SK-N-SH (cell line): Measurements from ENCODE around the gene PCYT1A. TPM values are rescaled to one million over a fixed set of nuclear protein-coding genes. Genes with fewer than 3 reads are reported as not detected.
"Not testable (repeated sequence)": the region's sequence is repeated elsewhere in the genome, so short reads cannot be mapped to it uniquely, and the experiment has no call there.

Source experiments
- CTCF ChIA-PET: fragments of 300-600, 350-600 bp; formaldehyde crosslinking; extraction: SDS; loops from one replicate; lab custom pipeline; 2021; lab: Yijun Ruan, JAX
- POLR2A ChIA-PET: fragments of 350-600 bp; sonication (Branson Sonifier 250); formaldehyde crosslinking; extraction: SDS; loops from one replicate; lab custom pipeline; 2020; ENCODE audit warnings: antibody characterized with exemption, inconsistent platforms; lab: Yijun Ruan, JAX
- DNase-seq: peaks from one replicate; pipeline ENCODE4 v3.0.0; 2012
- H2AFZ ChIP-seq: fragments of 200-600 bp; sonication (generic); 2 replicates; pipeline ENCODE4 v1.8.1; 2016; ENCODE audit warnings: antibody characterized with exemption, mild to moderate bottlenecking, low read depth
- H3F3A ChIP-seq: fragments of 200-600 bp; sonication (generic); replicated peaks from 2 replicates; pipeline ENCODE3; 2016; ENCODE audit warnings: antibody characterized with exemption, mild to moderate bottlenecking; ENCODE audit not compliant: insufficient read depth
- H3K27ac ChIP-seq, 2 experiments: fragments of 200-500 bp in 1 of 2; fragments of 200-600 bp in 1 of 2; sonication (Bioruptor generic) in 1 of 2; sonication (generic), shearing (Covaris generic) in 1 of 2; 2 replicates each; pipeline versions ENCODE4 v1.5.1 to v1.6.1; 2014 to 2016; ENCODE audit warnings: low read depth in 2 of 2, inconsistent platforms in 1 of 2, low read length in 1 of 2, mild to moderate bottlenecking in 1 of 2, mixed read lengths in 1 of 2
- H3K27me3 ChIP-seq: fragments of 200-600 bp; sonication (generic), shearing (Covaris generic); 2 replicates; pipeline ENCODE4 v1.6.1; 2016; ENCODE audit warnings: mixed run types; ENCODE audit not compliant: insufficient read depth
- H3K36me3 ChIP-seq, 2 experiments: fragments of 200-500 bp in 1 of 2; fragments of 200-600 bp in 1 of 2; sonication (Bioruptor generic) in 1 of 2; sonication (generic) in 1 of 2; replicated peaks in 1 of 2; 2 replicates each; pipeline versions ENCODE3 to v1.5.1; 2014 to 2016; ENCODE audit warnings: low read length in 1 of 2, mild to moderate bottlenecking in 1 of 2; ENCODE audit not compliant: insufficient read depth in 2 of 2, control insufficient read depth in 1 of 2
- H3K4me1 ChIP-seq, 2 experiments: fragments of 200-500 bp in 1 of 2; fragments of 200-600 bp in 1 of 2; sonication (Bioruptor generic) in 1 of 2; sonication (generic), shearing (Covaris generic) in 1 of 2; 2 replicates each; pipeline versions ENCODE4 v1.5.1 to v1.6.1; 2014 to 2016; ENCODE audit warnings: low read depth in 1 of 2, low read length in 1 of 2, mixed run types in 1 of 2; ENCODE audit not compliant: insufficient read depth in 2 of 2, control insufficient read depth in 1 of 2
- H3K4me2 ChIP-seq: fragments of 200-600 bp; sonication (generic), shearing (Covaris generic); 2 replicates; pipeline ENCODE4 v1.6.1; 2017; ENCODE audit warnings: mixed run types
- H3K4me3 ChIP-seq, 2 experiments: fragments of 200-500 bp in 1 of 2; fragments of 200-600 bp in 1 of 2; sonication (Bioruptor generic) in 1 of 2; sonication (generic), shearing (Covaris generic) in 1 of 2; 2 replicates each; pipeline versions ENCODE4 v1.5.1 to v1.8.1; 2014 to 2016; ENCODE audit warnings: low read depth in 2 of 2, inconsistent platforms in 1 of 2, low read length in 1 of 2, mild to moderate bottlenecking in 1 of 2, mixed read lengths in 1 of 2, moderate library complexity in 1 of 2
- H3K79me2 ChIP-seq: fragments of 200-600 bp; sonication (generic); 2 replicates; pipeline ENCODE4 v1.8.1; 2017; ENCODE audit warnings: mild to moderate bottlenecking; ENCODE audit not compliant: insufficient read depth
- H3K9ac ChIP-seq: fragments of 200-600 bp; sonication (generic); 2 replicates; pipeline ENCODE4 v1.6.1; 2017; ENCODE audit warnings: mixed run types
- H3K9me2 ChIP-seq: fragments of 200-600 bp; sonication (generic); 2 replicates; pipeline ENCODE4 v1.6.1; 2017; ENCODE audit warnings: mixed run types
- H3K9me3 ChIP-seq: fragments of 200-600 bp; sonication (generic); 2 replicates; pipeline ENCODE4 v1.6.1; 2017; ENCODE audit warnings: mixed run types, mild to moderate bottlenecking, moderate library complexity
- H4K20me1 ChIP-seq: fragments of 200-600 bp; sonication (generic); 2 replicates; pipeline ENCODE4 v1.6.1; 2017; ENCODE audit warnings: mild to moderate bottlenecking, mixed run types; ENCODE audit not compliant: insufficient read depth
- CHD2 ChIP-seq: fragments of 150-350 bp; IDR thresholded peaks from 2 replicates; pipeline ENCODE4 v1.6.1; 2018; ENCODE audit warnings: low read length; ENCODE audit not compliant: partially characterized antibody
- ELF1 ChIP-seq: IDR thresholded peaks from 2 replicates; pipeline ENCODE4 v1.4.0; 2012
- EP300 ChIP-seq, 2 experiments: IDR thresholded peaks; 2 replicates each; pipeline versions ENCODE4 v1.4.0 to v1.6.1; 2012; ENCODE audit warnings: borderline replicate concordance in 1 of 2, low read depth in 1 of 2, low read length in 1 of 2
- EZH2phosphoT487 ChIP-seq: fragments of 200-600 bp; sonication (generic); IDR thresholded peaks from 2 replicates; pipeline ENCODE4 v1.6.1; 2017; ENCODE audit warnings: low read depth, mixed run types, mild to moderate bottlenecking, antibody characterized with exemption, moderate library complexity, borderline replicate concordance
- FOXJ3 ChIP-seq: sonication (generic); formaldehyde crosslinking; IDR thresholded peaks from 2 replicates; pipeline ENCODE4 v1.5.1; 2020; ENCODE audit warnings: mild to moderate bottlenecking, missing genetic modification reagents
- FOXM1 ChIP-seq: IDR thresholded peaks from 2 replicates; pipeline ENCODE4 v1.4.0; 2012; ENCODE audit warnings: low read depth, mild to moderate bottlenecking
- IRF3 ChIP-seq: fragments of 150-350 bp; IDR thresholded peaks from 2 replicates; pipeline ENCODE4 v1.6.1; 2016; ENCODE audit warnings: mild to moderate bottlenecking, low read depth, low read length
- JUND ChIP-seq: IDR thresholded peaks from 2 replicates; pipeline ENCODE4 v1.4.0; 2012
- MAX ChIP-seq: IDR thresholded peaks from 2 replicates; pipeline ENCODE4 v1.4.0; 2012; ENCODE audit warnings: low read depth
- MEF2A ChIP-seq: IDR thresholded peaks from 2 replicates; pipeline ENCODE4 v1.4.0; 2012; ENCODE audit warnings: low read depth, borderline replicate concordance
- NFIC ChIP-seq: IDR thresholded peaks from 2 replicates; pipeline ENCODE4 v1.4.0; 2012; ENCODE audit warnings: borderline replicate concordance
- NRF1 ChIP-seq: IDR thresholded peaks from 2 replicates; pipeline ENCODE4 v1.6.1; 2012; ENCODE audit warnings: low read depth, mild to moderate bottlenecking, low read length
- POLR2AphosphoS5 ChIP-seq: IDR thresholded peaks from 2 replicates; pipeline ENCODE4 v1.6.1; 2012; ENCODE audit warnings: low read depth, low read length
- RFX5 ChIP-seq: IDR thresholded peaks from 2 replicates; pipeline ENCODE4 v1.6.1; 2012; ENCODE audit warnings: mild to moderate bottlenecking, improper control_type of control experiment, low read length
- RXRA ChIP-seq: IDR thresholded peaks from 2 replicates; pipeline ENCODE4 v1.4.0; 2012; ENCODE audit warnings: low read depth, mild to moderate bottlenecking, borderline replicate concordance
- TAF1 ChIP-seq: IDR thresholded peaks from 2 replicates; pipeline ENCODE4 v1.6.1; 2012; ENCODE audit warnings: low read depth, mild to moderate bottlenecking, low read length, moderate library complexity, borderline replicate concordance
- WGBS: methylation state at CpG from one replicate; pipeline ENCODE4 v1.1.6; 2017; ENCODE audit warnings: low lambda C conversion rate; 5-methylcytosine and 5-hydroxymethylcytosine counted together
- polyA plus RNA-seq, 3 experiments: library from polyadenylated mRNA; depleted of rRNA; stranded (reverse); fragments of >200 nt; gene quantifications; 2 replicates each; pipeline ENCODE4 v1.2.3, GENCODE V29; 2012

The PCYT1A gene
- polyA plus RNA-seq, 1 of the 3 experiments (the other 2 are of a cell fraction), result 45.9 TPM

- peaks cover 0 to 7% of the 10 kb centered on the region in 2 experiments; a peak in 1 of 4 replicates for H3K4me1 ChIP-seq
- DNase-seq, result no peak
- H3K36me3 ChIP-seq, result no peaks in the 10 kb centered on the region
- no peak within 1 kb of the TSS for H2AFZ ChIP-seq
- no peaks in the 10 kb centered on the region for H4K20me1 ChIP-seq
- H3K9ac ChIP-seq, result no peak within 1 kb of the TSS
- H3K4me2 ChIP-seq, result no peak within 1 kb of the TSS
- H3K79me2 ChIP-seq, result no peaks in the 10 kb centered on the region
- WGBS, result 85% methylated on average over 17 of the region's 23 CpGs
- no peak within 1 kb of the TSS for H3K27ac ChIP-seq
- H3K9me2 ChIP-seq, result no peaks in the 10 kb centered on the region
- POLR2A ChIA-PET, result no interaction called here
- no peaks in the 10 kb centered on the region for H3K9me3 ChIP-seq
- no peaks in the 10 kb centered on the region for H3K27me3 ChIP-seq
- no peaks in the 10 kb centered on the region for H3F3A ChIP-seq
- TF ChIP-seq MEF2A, result no peak
- TF ChIP-seq POLR2AphosphoS5, result no peak
- TF ChIP-seq MAX, result no peak
- no peak for TF ChIP-seq FOXJ3 (CRISPR knock-in tag)
- TF ChIP-seq CHD2, result no peak
- TF ChIP-seq EZH2phosphoT487, result no peak
- no peak for TF ChIP-seq RXRA
- no peak for TF ChIP-seq EP300 (IDR thresholded peaks at IDR 0.05; ENCODE audit: borderline replicate concordance in 1 of 2, low read depth in 1 of 2, low read length in 1 of 2)
- no peak for TF ChIP-seq TAF1
- no peak for TF ChIP-seq ELF1
- TF ChIP-seq NRF1, result no peak
- no peak for TF ChIP-seq RFX5
- no peak for TF ChIP-seq NFIC
- TF ChIP-seq JUND, result no peak
- no peak for TF ChIP-seq IRF3
- no peak for TF ChIP-seq FOXM1
- H3K4me3 ChIP-seq, result no peak within 1 kb of the TSS
- CTCF ChIA-PET, result no interaction called here
These were observed 76.6 kb downstream of the PCYT1A start, which contains the start of gene ZDHHC19 for GRCh38 chr3:196210673-196211556. TSS of gene ZDHHC19 (minus strand) at chr3:196211400. CDS start at chr3:196211315, 85 bp downstream.

GRCh38 chr3:196209944-196210672 is 77.4 kb downstream of the PCYT1A start:
- CTCF ChIA-PET, H3K9me3 ChIP-seq, H3K4me2 ChIP-seq, H3K27me3 ChIP-seq, H3K27ac ChIP-seq, H3K9ac ChIP-seq, DNase-seq, H2AFZ ChIP-seq, H3K4me1 ChIP-seq, POLR2A ChIA-PET, H3K79me2 ChIP-seq, H4K20me1 ChIP-seq, H3K9me2 ChIP-seq, H3K4me3 ChIP-seq, H3K36me3 ChIP-seq, H3F3A ChIP-seq: not testable (repeated sequence)
- WGBS, result 85% methylated on average over 11 of the region's 11 CpGs
